SK-N-MC (cell line): ENCODE data around the gene TP63.

Experiments used
- EZH2 ChIP-seq: fragments of 200-600 bp; sonication (generic); IDR thresholded peaks from one replicate; pipeline ENCODE4 v1.6.1; 2017; ENCODE audit warnings: antibody characterized with exemption
- FOXP2 ChIP-seq: optimal IDR thresholded peaks from 2 replicates; pipeline ENCODE3; 2011; ENCODE audit warnings: mild to moderate bottlenecking, moderate library complexity; ENCODE audit not compliant: insufficient read depth; ENCODE audit errors: extremely low read length, control extremely low read depth
- POLR2AphosphoS5 ChIP-seq: IDR thresholded peaks from 2 replicates; pipeline ENCODE4 v1.6.1; 2012; ENCODE audit warnings: mild to moderate bottlenecking, low read depth, low read length, borderline replicate concordance

GRCh38 chr3:189659571-189659970, 28.4 kb downstream of the TP63 start:
- TF ChIP-seq POLR2AphosphoS5 (no peak), EZH2 (no peak), FOXP2 (no peak)
